SH-SY5Y (cell line): ENCODE data around the gene CLIC3.

Source experiments
- GATA2 ChIP-seq: IDR thresholded peaks from 2 replicates; pipeline ENCODE4 v1.6.1; 2011; ENCODE audit warnings: mild to moderate bottlenecking, low read depth, low read length
- GATA3 ChIP-seq: IDR thresholded peaks from 2 replicates; pipeline ENCODE4 v1.6.1; 2011; ENCODE audit warnings: low read depth, mild to moderate bottlenecking, low read length, moderate library complexity

GRCh38 chr9:137034039-137034708, 37.8 kb upstream of the CLIC3 start:
- no peak for TF ChIP-seq GATA2
- no peak for TF ChIP-seq GATA3
